ENCODE measurements around the gene GSC2. TPM values are rescaled to one million over a fixed set of nuclear protein-coding genes. Genes with fewer than 3 reads are reported as not detected.

GSC2 gene
- total and polyA plus RNA-seq, 9 of the 15 experiments (the other 6 are each of a cell fraction or from before 2014, with no cell fraction given) = not detected

DNA sequence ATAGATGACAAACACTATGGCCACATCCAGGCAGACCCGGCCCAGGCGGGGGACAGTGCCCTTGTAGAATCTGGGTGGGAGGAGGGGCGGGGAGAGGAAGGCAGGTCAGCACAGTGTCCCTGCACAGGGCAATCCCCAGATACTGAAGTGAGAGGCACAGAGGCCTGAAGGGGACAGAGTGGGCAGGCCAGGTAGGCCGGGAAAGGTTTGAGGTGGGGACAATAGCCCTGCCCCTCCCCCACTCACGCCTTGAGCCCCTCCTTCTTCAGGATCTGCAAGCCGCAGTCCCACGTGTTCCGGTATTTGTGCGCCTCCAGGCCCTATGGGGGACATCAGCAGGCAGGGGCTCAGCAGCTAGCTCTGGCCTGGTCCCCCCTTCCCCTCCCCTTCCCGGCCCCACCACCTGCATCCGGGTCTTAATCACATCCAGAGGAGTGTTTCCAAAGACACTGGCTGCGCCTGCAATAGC lies 26.1 kb upstream of the GSC2 start (continued):
- TF ChIP-seq, protein P1, sequence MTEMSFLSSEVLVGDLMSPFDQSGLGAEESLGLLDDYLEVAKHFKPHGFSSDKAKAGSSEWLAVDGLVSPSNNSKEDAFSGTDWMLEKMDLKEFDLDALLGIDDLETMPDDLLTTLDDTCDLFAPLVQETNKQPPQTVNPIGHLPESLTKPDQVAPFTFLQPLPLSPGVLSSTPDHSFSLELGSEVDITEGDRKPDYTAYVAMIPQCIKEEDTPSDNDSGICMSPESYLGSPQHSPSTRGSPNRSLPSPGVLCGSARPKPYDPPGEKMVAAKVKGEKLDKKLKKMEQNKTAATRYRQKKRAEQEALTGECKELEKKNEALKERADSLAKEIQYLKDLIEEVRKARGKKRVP (CRISPR knock-in tag; IDR thresholded peaks at IDR 0.05) = no peak
- no peak for TF ChIP-seq ZNF551 (CRISPR knock-in tag; IDR thresholded peaks at IDR 0.05)
- TF ChIP-seq ZNF76 (CRISPR knock-in tag; IDR thresholded peaks at IDR 0.05; ENCODE audit: borderline replicate concordance) = peak; percentile 76; the same call in 1 of the 2 replicates
- no peak for TF ChIP-seq SRF (CRISPR knock-in tag; IDR thresholded peaks at IDR 0.05)
- TF ChIP-seq, protein P2, sequence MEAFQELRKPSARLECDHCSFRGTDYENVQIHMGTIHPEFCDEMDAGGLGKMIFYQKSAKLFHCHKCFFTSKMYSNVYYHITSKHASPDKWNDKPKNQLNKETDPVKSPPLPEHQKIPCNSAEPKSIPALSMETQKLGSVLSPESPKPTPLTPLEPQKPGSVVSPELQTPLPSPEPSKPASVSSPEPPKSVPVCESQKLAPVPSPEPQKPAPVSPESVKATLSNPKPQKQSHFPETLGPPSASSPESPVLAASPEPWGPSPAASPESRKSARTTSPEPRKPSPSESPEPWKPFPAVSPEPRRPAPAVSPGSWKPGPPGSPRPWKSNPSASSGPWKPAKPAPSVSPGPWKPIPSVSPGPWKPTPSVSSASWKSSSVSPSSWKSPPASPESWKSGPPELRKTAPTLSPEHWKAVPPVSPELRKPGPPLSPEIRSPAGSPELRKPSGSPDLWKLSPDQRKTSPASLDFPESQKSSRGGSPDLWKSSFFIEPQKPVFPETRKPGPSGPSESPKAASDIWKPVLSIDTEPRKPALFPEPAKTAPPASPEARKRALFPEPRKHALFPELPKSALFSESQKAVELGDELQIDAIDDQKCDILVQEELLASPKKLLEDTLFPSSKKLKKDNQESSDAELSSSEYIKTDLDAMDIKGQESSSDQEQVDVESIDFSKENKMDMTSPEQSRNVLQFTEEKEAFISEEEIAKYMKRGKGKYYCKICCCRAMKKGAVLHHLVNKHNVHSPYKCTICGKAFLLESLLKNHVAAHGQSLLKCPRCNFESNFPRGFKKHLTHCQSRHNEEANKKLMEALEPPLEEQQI (IDR thresholded peaks at IDR 0.05) = no peak
- TF ChIP-seq, protein P3, sequence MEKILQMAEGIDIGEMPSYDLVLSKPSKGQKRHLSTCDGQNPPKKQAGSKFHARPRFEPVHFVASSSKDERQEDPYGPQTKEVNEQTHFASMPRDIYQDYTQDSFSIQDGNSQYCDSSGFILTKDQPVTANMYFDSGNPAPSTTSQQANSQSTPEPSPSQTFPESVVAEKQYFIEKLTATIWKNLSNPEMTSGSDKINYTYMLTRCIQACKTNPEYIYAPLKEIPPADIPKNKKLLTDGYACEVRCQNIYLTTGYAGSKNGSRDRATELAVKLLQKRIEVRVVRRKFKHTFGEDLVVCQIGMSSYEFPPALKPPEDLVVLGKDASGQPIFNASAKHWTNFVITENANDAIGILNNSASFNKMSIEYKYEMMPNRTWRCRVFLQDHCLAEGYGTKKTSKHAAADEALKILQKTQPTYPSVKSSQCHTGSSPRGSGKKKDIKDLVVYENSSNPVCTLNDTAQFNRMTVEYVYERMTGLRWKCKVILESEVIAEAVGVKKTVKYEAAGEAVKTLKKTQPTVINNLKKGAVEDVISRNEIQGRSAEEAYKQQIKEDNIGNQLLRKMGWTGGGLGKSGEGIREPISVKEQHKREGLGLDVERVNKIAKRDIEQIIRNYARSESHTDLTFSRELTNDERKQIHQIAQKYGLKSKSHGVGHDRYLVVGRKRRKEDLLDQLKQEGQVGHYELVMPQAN (IDR thresholded peaks at IDR 0.05; ENCODE audit: borderline replicate concordance) = no peak
- TF ChIP-seq, protein P4, sequence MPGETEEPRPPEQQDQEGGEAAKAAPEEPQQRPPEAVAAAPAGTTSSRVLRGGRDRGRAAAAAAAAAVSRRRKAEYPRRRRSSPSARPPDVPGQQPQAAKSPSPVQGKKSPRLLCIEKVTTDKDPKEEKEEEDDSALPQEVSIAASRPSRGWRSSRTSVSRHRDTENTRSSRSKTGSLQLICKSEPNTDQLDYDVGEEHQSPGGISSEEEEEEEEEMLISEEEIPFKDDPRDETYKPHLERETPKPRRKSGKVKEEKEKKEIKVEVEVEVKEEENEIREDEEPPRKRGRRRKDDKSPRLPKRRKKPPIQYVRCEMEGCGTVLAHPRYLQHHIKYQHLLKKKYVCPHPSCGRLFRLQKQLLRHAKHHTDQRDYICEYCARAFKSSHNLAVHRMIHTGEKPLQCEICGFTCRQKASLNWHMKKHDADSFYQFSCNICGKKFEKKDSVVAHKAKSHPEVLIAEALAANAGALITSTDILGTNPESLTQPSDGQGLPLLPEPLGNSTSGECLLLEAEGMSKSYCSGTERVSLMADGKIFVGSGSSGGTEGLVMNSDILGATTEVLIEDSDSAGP (CRISPR knock-in tag; IDR thresholded peaks at IDR 0.05) = no peak
- TF ChIP-seq GTF2F1 (IDR thresholded peaks at IDR 0.05; ENCODE audit: low read depth, low read length) = 0 out of 2 replicates have a peak, but pooled peaks have one; percentile 38
- TF ChIP-seq, protein P5, sequence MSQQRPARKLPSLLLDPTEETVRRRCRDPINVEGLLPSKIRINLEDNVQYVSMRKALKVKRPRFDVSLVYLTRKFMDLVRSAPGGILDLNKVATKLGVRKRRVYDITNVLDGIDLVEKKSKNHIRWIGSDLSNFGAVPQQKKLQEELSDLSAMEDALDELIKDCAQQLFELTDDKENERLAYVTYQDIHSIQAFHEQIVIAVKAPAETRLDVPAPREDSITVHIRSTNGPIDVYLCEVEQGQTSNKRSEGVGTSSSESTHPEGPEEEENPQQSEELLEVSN (IDR thresholded peaks at IDR 0.05; ENCODE audit: borderline replicate concordance in 1 of 2, extremely low read depth in 1 of 2, insufficient read depth in 1 of 2, insufficient read length in 1 of 2, low read depth in 1 of 2, low read length in 1 of 2, poor library complexity in 1 of 2, severe bottlenecking in 1 of 2) = peak in 1 of 2 experiments; percentile 54
- no peak for TF ChIP-seq RBM25 (IDR thresholded peaks at IDR 0.05; ENCODE audit: low read depth, low read length, severe bottlenecking)

All from K562 (cell line).